Tibial nerve (tissue), 4 donors: Measurements from ENCODE around the gene LY6G5B. TPM values are rescaled to one million over a fixed set of nuclear protein-coding genes. Genes with fewer than 3 reads are reported as not detected.

Experiments
- DNase-seq, 2 donors: peaks; one replicate each; pipeline ENCODE4 v3.0.0-alpha.2; 2019; ENCODE audit warnings: low spot score in 2 of 2
- H3K27ac ChIP-seq, 4 donors: fragments of 200-600 bp; sonication (generic) in 3 of 4; one replicate each; pipeline ENCODE4 v1.5.1; 2017 to 2019; ENCODE audit warnings: mild to moderate bottlenecking in 1 of 4
- H3K27me3 ChIP-seq, 2 donors: fragments of 200-600 bp; sonication (generic) in 1 of 2; one replicate each; pipeline versions ENCODE4 v1.5.1 to v1.6.0; 2017 to 2019
- H3K36me3 ChIP-seq, 3 donors: fragments of 200-600 bp; sonication (generic); one replicate each; pipeline ENCODE4 v1.5.1; 2018 to 2019
- H3K4me1 ChIP-seq, 4 donors: fragments of 200-600 bp; sonication (generic) in 3 of 4; one replicate each; pipeline ENCODE4 v1.5.1; 2017 to 2019
- H3K4me3 ChIP-seq, 4 donors: fragments of 200-600 bp; sonication (generic) in 3 of 4; one replicate each; pipeline ENCODE4 v1.5.1; 2017 to 2019; ENCODE audit warnings: mild to moderate bottlenecking in 1 of 4, moderate library complexity in 1 of 4
- H3K9me3 ChIP-seq, 4 donors: fragments of 200-600 bp; sonication (generic) in 3 of 4; one replicate each; pipeline ENCODE4 v1.5.1; 2017 to 2019
- EP300 ChIP-seq, 2 donors: sonication (generic); formaldehyde crosslinking; IDR thresholded peaks; one replicate each; pipeline ENCODE4 v1.6.1; 2017; ENCODE audit warnings: antibody characterized with exemption in 2 of 2, mild to moderate bottlenecking in 1 of 2
- POLR2A ChIP-seq, 2 donors: fragments of 450-650 bp; IDR thresholded peaks; one replicate each; pipeline ENCODE4 v1.6.1; 2017; ENCODE audit warnings: antibody characterized with exemption in 2 of 2, mild to moderate bottlenecking in 2 of 2, moderate library complexity in 2 of 2
- WGBS, 2 donors: methylation state at CpG; one replicate each; pipeline ENCODE4 v1.1.5; 2018; 5-methylcytosine and 5-hydroxymethylcytosine counted together
- small RNA-seq: library from RNA; depleted of rRNA; stranded (forward); fragments of <200 nt; gene quantifications from one replicate; pipeline ENCODE3, GENCODE V24; 2016
- total RNA-seq, 4 donors: library from RNA; depleted of rRNA; stranded (reverse); fragments of >200 nt; gene quantifications; one replicate each; pipeline ENCODE4 v1.1.0, GENCODE V29; 2016
- TF ChIP-seq, protein P1 (sequence below), 5 experiments: fragments of 200-600 bp in 3 of 5; fragments of 450-650 bp in 2 of 5; sonication (generic) in 3 of 5; IDR thresholded peaks; one replicate each; pipeline ENCODE4 v1.5.1; 2016 to 2019; ENCODE audit warnings: antibody characterized with exemption in 5 of 5, mild to moderate bottlenecking in 3 of 5, moderate library complexity in 2 of 5

The LY6G5B gene
- total RNA-seq, 4 donors from 2014 or later, result 7.6 to 13.0 (median 9.8) TPM

DNA sequence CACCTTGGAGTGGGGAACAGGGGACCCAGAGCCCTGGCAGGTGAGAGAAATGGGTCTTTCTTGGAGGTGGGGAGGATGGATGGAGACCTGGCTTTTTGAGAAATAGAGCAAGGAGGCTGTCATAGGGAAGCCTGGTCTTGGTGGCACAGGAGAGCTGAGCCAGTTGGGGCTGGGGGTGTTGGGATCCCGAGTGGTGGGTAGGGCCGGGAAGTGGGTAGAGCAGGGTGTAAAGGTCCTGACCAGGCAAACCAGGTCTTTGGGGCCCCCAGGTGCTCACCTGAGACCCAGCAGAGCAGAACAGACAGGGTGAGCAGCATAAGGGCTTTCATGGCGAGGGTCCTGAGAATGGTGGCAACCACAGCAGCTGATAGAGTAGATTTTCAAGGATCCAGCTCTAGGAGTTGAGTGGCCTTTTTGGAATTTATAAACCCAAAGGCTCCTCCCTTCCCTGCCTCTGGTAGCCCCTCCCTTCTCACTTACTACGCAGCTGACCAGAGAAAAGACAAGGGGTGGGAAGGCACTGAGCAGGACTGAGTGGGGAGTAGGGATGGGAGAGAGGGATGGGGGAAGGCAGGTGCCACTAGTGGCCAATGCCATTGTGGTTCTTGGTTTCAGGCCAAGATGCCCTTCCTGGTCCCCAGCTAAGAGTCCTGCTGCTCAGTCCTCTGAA, 51.7 kb downstream of the LY6G5B start, which contains the start of gene LY6G6C:
Gene LY6G6C (minus strand): TSS at position 396 of the 670 bp plus-strand sequence. CDS start 67 bp downstream, at position 329.
- 71 to 74% methylated on average over 4 of the region's 4 CpGs for WGBS, 2 donors
- TF ChIP-seq, protein P1, sequence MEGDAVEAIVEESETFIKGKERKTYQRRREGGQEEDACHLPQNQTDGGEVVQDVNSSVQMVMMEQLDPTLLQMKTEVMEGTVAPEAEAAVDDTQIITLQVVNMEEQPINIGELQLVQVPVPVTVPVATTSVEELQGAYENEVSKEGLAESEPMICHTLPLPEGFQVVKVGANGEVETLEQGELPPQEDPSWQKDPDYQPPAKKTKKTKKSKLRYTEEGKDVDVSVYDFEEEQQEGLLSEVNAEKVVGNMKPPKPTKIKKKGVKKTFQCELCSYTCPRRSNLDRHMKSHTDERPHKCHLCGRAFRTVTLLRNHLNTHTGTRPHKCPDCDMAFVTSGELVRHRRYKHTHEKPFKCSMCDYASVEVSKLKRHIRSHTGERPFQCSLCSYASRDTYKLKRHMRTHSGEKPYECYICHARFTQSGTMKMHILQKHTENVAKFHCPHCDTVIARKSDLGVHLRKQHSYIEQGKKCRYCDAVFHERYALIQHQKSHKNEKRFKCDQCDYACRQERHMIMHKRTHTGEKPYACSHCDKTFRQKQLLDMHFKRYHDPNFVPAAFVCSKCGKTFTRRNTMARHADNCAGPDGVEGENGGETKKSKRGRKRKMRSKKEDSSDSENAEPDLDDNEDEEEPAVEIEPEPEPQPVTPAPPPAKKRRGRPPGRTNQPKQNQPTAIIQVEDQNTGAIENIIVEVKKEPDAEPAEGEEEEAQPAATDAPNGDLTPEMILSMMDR (IDR thresholded peaks at IDR 0.05), result no peak
- TF ChIP-seq POLR2A (IDR thresholded peaks at IDR 0.05) (no peak), EP300 (IDR thresholded peaks at IDR 0.05) (no peak)
- peaks cover 0 to 15% (median 0%) of the 10 kb centered on the region in 3 donors for H3K36me3 ChIP-seq
- H3K4me3 ChIP-seq, result no peak within 1 kb of the TSS
- no peaks in the 10 kb centered on the region for H3K9me3 ChIP-seq
- peaks cover 0 to 3% (median 0%) of the 10 kb centered on the region in 4 donors for H3K4me1 ChIP-seq
- no peak within 1 kb of the TSS for H3K27ac ChIP-seq
- H3K27me3 ChIP-seq, result no peaks in the 10 kb centered on the region
- no peak for DNase-seq

DNA sequence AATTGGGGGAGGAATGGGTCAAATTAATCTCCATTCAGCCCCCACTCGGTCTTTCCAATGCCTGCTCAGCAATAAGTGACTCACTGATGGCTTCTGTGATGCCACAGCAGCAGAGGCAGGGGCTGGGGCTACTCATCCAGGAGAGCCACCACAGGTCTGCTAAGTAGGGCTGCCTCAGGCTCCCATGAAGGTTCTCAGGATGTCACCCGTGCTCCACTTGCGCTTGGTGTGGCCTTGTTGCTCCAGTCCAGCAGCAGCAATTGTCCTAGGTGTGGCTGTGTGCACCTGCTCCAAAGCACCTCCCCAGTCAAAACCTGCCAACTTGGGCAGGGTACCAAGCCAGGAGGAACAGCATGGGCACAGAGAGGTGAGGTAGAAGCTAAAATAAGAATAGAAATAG, 52.4 kb downstream of the LY6G5B start:
- Histone ChIP-seq H3K4me1 (peaks cover 0 to 10% (median under 1%) of the 10 kb centered on the region in 4 donors), H3K4me3 (no peak overlapping the region)
- 82 to 84% methylated on average over 3 of the region's 3 CpGs for WGBS, 2 donors

More for the DNA sequence above, 52.4 kb downstream of the LY6G5B start:
- peaks cover 0 to 22% (median 0%) of the 10 kb centered on the region in 3 donors for H3K36me3 ChIP-seq
- no peak for TF ChIP-seq EP300 (IDR thresholded peaks at IDR 0.05)
- TF ChIP-seq POLR2A (IDR thresholded peaks at IDR 0.05), result no peak
- TF ChIP-seq, protein P1 (IDR thresholded peaks at IDR 0.05), result no peak
- no peak for DNase-seq
- no peak overlapping the region for H3K27ac ChIP-seq
- H3K9me3 ChIP-seq, result no peaks in the 10 kb centered on the region
- H3K27me3 ChIP-seq, result no peaks in the 10 kb centered on the region

Small RNA genes lying within 50 kb of the gene (small RNA-seq; reads per million reads assigned to genes)
- gene LY6G6D (not detected), gene MIR4646 (not detected), gene MIR6832 (not detected), gene RF00019 (not detected), gene SNORA38 (5.1 reads per million, percentile 84 among the genes with 10 or more reads in this experiment)

Other genes starting within 250 kb of the LY6G5B start
- gene MICB, start 171.8 kb upstream of the LY6G5B start, total RNA-seq, result 1 to 10 TPM; 1.0 to 8.0 (median 4.1) TPM
- not detected for gene MCCD1, start 141.0 kb upstream of the LY6G5B start, total RNA-seq
- gene DDX39B, start 128.0 kb upstream of the LY6G5B start, total RNA-seq, result 100 to 1,000 TPM; 306 to 436 (median 358) TPM
- gene ATP6V1G2, start 123.4 kb upstream of the LY6G5B start, total RNA-seq, result 1 to 10 TPM in 3 of 4 donors, under 1 TPM in 1; 0.60 to 3.8 (median 2.2) TPM
- gene NFKBIL1, start 122.4 kb upstream of the LY6G5B start, total RNA-seq, result 10 to 100 TPM; 26.2 to 30.2 (median 27.7) TPM
- gene LTA, start 97.7 kb upstream of the LY6G5B start, total RNA-seq, result not detected
- not detected for gene TNF, start 94.4 kb upstream of the LY6G5B start, total RNA-seq
- not detected for gene LTB, start 87.6 kb upstream of the LY6G5B start, total RNA-seq
- gene LST1, start 83.7 kb upstream of the LY6G5B start, total RNA-seq, result 10 to 100 TPM; 15.7 to 86.5 (median 20.8) TPM
- gene NCR3, start 77.0 kb upstream of the LY6G5B start, total RNA-seq, result not detected
- gene AIF1, start 54.7 kb upstream of the LY6G5B start, total RNA-seq, result 10 to 100 TPM; 27.1 to 66.3 (median 50.4) TPM
- 100 to 1,000 TPM in 2 of 4 donors, 10 to 100 TPM in 2; 71.4 to 113 (median 88.0) TPM for gene PRRC2A, start 49.3 kb upstream of the LY6G5B start, total RNA-seq
- 100 to 1,000 TPM; 189 to 228 (median 210) TPM for gene BAG6, start 17.3 kb upstream of the LY6G5B start, total RNA-seq
- gene APOM, start 14.1 kb upstream of the LY6G5B start, total RNA-seq, result 1 to 10 TPM in 1 of 4 donors, under 1 TPM in 2, not detected in 1; 0.63 to 2.0 (median 0.90) TPM
- 10 to 100 TPM; 13.8 to 23.3 (median 20.5) TPM for gene C6orf47, start 9.2 kb upstream of the LY6G5B start, total RNA-seq
- gene GPANK1, start 5.0 kb upstream of the LY6G5B start, total RNA-seq, result 10 to 100 TPM; 18.8 to 30.0 (median 26.5) TPM
- 100 to 1,000 TPM; 183 to 207 (median 188) TPM for gene CSNK2B, start 3.9 kb upstream of the LY6G5B start, total RNA-seq
- gene LY6G5C, start 11.1 kb downstream of the LY6G5B start, total RNA-seq, result under 1 TPM in 1 of 4 donors, not detected in 3; 0.84 TPM
- gene ABHD16A, start 33.3 kb downstream of the LY6G5B start, total RNA-seq, result 10 to 100 TPM; 37.1 to 62.1 (median 49.9) TPM
- gene LY6G6F, start 36.9 kb downstream of the LY6G5B start, total RNA-seq, result not detected
- not detected for gene LY6G6D, start 45.4 kb downstream of the LY6G5B start, total RNA-seq
- not detected for gene LY6G6C, start 51.8 kb downstream of the LY6G5B start, total RNA-seq
- not detected for gene MPIG6B, start 53.4 kb downstream of the LY6G5B start, total RNA-seq
- gene DDAH2, start 59.3 kb downstream of the LY6G5B start, total RNA-seq, result 100 to 1,000 TPM; 134 to 193 (median 166) TPM
- 100 to 1,000 TPM; 216 to 341 (median 246) TPM for gene CLIC1, start 66.6 kb downstream of the LY6G5B start, total RNA-seq
- 10 to 100 TPM; 12.2 to 25.5 (median 18.4) TPM for gene MSH5, start 70.0 kb downstream of the LY6G5B start, total RNA-seq
- 1 to 10 TPM in 3 of 4 donors, not detected in 1; 1.5 to 5.5 (median 4.8) TPM for gene SAPCD1, start 92.7 kb downstream of the LY6G5B start, total RNA-seq
- under 1 TPM; 0.21 to 0.66 (median 0.35) TPM for gene VWA7, start 107.4 kb downstream of the LY6G5B start, total RNA-seq
- gene VARS1, start 125.8 kb downstream of the LY6G5B start, total RNA-seq, result 10 to 100 TPM; 40.8 to 58.6 (median 50.1) TPM
- gene LSM2, start 137.0 kb downstream of the LY6G5B start, total RNA-seq, result 10 to 100 TPM; 23.9 to 31.8 (median 28.4) TPM
- gene HSPA1L, start 145.3 kb downstream of the LY6G5B start, total RNA-seq, result 1 to 10 TPM in 2 of 4 donors, under 1 TPM in 2; 0.20 to 2.4 (median 1.2) TPM
- gene HSPA1A, start 145.6 kb downstream of the LY6G5B start, total RNA-seq, result 100 to 1,000 TPM; 170 to 304 (median 221) TPM
- gene HSPA1B, start 157.8 kb downstream of the LY6G5B start, total RNA-seq, result 100 to 1,000 TPM; 134 to 186 (median 168) TPM
- 10 to 100 TPM; 25.8 to 44.6 (median 33.8) TPM for gene NEU1, start 192.8 kb downstream of the LY6G5B start, total RNA-seq
- under 1 TPM in 3 of 4 donors, not detected in 1; 0.22 to 0.84 (median 0.59) TPM for gene SLC44A4, start 209.0 kb downstream of the LY6G5B start, total RNA-seq
- gene EHMT2, start 227.7 kb downstream of the LY6G5B start, total RNA-seq, result 10 to 100 TPM; 38.2 to 63.9 (median 46.8) TPM
- 1 to 10 TPM in 3 of 4 donors, under 1 TPM in 1; 0.63 to 3.5 (median 2.9) TPM for gene ZBTB12, start 232.1 kb downstream of the LY6G5B start, total RNA-seq